Caki2 (cell line): ENCODE data around the gene ISG15. TPM values are rescaled to one million over a fixed set of nuclear protein-coding genes. Genes with fewer than 3 reads are reported as not detected.
"Not testable (repeated sequence)": the region's sequence is repeated elsewhere in the genome, so short reads cannot be mapped to it uniquely, and the experiment has no call there.

ENCODE experiments used
- DNase-seq: peaks from one replicate; pipeline ENCODE4 v3.0.0-alpha.2; 2015; ENCODE audit warnings: low read depth
- in situ Hi-C: cut with HindIII; loops from 2 replicates; pipeline ENCODE4 v1.10.0; 2016; ENCODE audit warnings: low sequenced_read_pairs, low pct_unique_long_range_greater_than_20kb, mixed read lengths
- total RNA-seq: library from RNA; depleted of rRNA; stranded (reverse); fragments of >200 nt; shearing (Covaris generic); gene quantifications from 2 replicates; pipeline ENCODE4 v1.2.3, GENCODE V29; 2014; ENCODE audit warnings: low replicate concordance

Gene ISG15
- total RNA-seq, 1 experiment from 2014 or later = 129 TPM

GRCh38 chr1:974293-974640, 39.0 kb upstream of the ISG15 start:
- no peak for DNase-seq
- in situ Hi-C loops = no loop called here

- in situ Hi-C loops = no loop called here
Observed at GRCh38 chr1:974687-975328, 38.5 kb upstream of the ISG15 start.

GRCh38 chr1:975365-975764, 37.9 kb upstream of the ISG15 start:
- DNase-seq = no peak
- in situ Hi-C loops = no loop called here

More at GRCh38 chr1:974687-975328, 38.5 kb upstream of the ISG15 start:
- DNase-seq = no peak

- DNase-seq = peak; percentile 84
- in situ Hi-C loops = no loop called here
Observed at GRCh38 chr1:975896-976683, 37.2 kb upstream of the ISG15 start.

GRCh38 chr1:976791-977190, 36.5 kb upstream of the ISG15 start:
- in situ Hi-C loops, DNase-seq: not testable (repeated sequence)

- DNase-seq = peak; percentile 37
- in situ Hi-C loops = no loop called here
Observed at GRCh38 chr1:978069-978834, 35.0 kb upstream of the ISG15 start.

- no peak for DNase-seq
- in situ Hi-C loops = no loop called here
Observed at GRCh38 chr1:978835-979743, 34.2 kb upstream of the ISG15 start.

GRCh38 chr1:979744-980072, 33.6 kb upstream of the ISG15 start:
- in situ Hi-C loops = no loop called here

GRCh38 chr1:980137-980571, 33.1 kb upstream of the ISG15 start:
- in situ Hi-C loops = no loop called here
- no peak for DNase-seq

More at GRCh38 chr1:979744-980072, 33.6 kb upstream of the ISG15 start:
- no peak for DNase-seq

GRCh38 chr1:980602-981395, 32.5 kb upstream of the ISG15 start:
- DNase-seq = no peak
- in situ Hi-C loops = no loop called here

- in situ Hi-C loops = no loop called here
- no peak for DNase-seq
Observed at GRCh38 chr1:981491-981954, 31.8 kb upstream of the ISG15 start.

GRCh38 chr1:981955-982558, 31.2 kb upstream of the ISG15 start, which contains the start of gene PERM1:
TSS of gene PERM1 (minus strand) at chr1:982093. CDS start at chr1:981029, 1,064 bp downstream.
- in situ Hi-C loops = no loop called here
- DNase-seq = no peak

- in situ Hi-C loops = no loop called here
- DNase-seq = no peak
Observed at GRCh38 chr1:982765-983436, 30.4 kb upstream of the ISG15 start.

- in situ Hi-C loops = no loop called here
- DNase-seq = no peak
Observed at GRCh38 chr1:983798-984475, 29.4 kb upstream of the ISG15 start.

GRCh38 chr1:984476-984814, 28.9 kb upstream of the ISG15 start:
- in situ Hi-C loops = no loop called here
- DNase-seq = no peak

GRCh38 chr1:985126-985525, 28.2 kb upstream of the ISG15 start:
- in situ Hi-C loops = no loop called here
- DNase-seq = no peak
